Ascending aorta (tissue), 2 donors: ENCODE measurements around the gene CASP9. TPM values are rescaled to one million over a fixed set of nuclear protein-coding genes. Genes with fewer than 3 reads are reported as not detected.

Experiments
- DNase-seq, 2 donors: peaks; one replicate each; pipeline ENCODE4 v3.0.0-alpha.2; 2019; ENCODE audit warnings: low spot score in 2 of 2
- H3K27ac ChIP-seq, 2 donors: fragments of 200-600 bp; sonication (generic); one replicate each; pipeline ENCODE4 v1.5.1; 2016 to 2017; ENCODE audit warnings: mild to moderate bottlenecking in 1 of 2
- H3K27me3 ChIP-seq: fragments of 200-600 bp; sonication (generic); one replicate; pipeline ENCODE4 v1.5.1; 2017
- H3K36me3 ChIP-seq, 2 donors: fragments of 200-600 bp; sonication (generic); one replicate each; pipeline ENCODE4 v1.5.1; 2016
- H3K4me1 ChIP-seq, 2 donors: fragments of 200-600 bp; sonication (generic); one replicate each; pipeline ENCODE4 v1.5.1; 2016 to 2017; ENCODE audit warnings: mild to moderate bottlenecking in 1 of 2
- H3K4me3 ChIP-seq, 2 donors: fragments of 200-600 bp; sonication (generic); one replicate each; pipeline ENCODE4 v1.5.1; 2016 to 2017; ENCODE audit warnings: mild to moderate bottlenecking in 1 of 2
- H3K9me3 ChIP-seq, 2 donors: fragments of 200-600 bp; sonication (generic); one replicate each; pipeline ENCODE4 v1.5.1; 2016
- CTCF ChIP-seq, 3 experiments: fragments of 200-600 bp in 2 of 3; fragments of 450-650 bp in 1 of 3; sonication (generic) in 2 of 3; IDR thresholded peaks; one replicate each; pipeline ENCODE4 v1.5.1; 2016 to 2019; ENCODE audit warnings: antibody characterized with exemption in 3 of 3, mild to moderate bottlenecking in 1 of 3, moderate library complexity in 1 of 3
- intact Hi-C: fragments of 100-400 bp; cut with DNase I; formaldehyde crosslinking; loops from one replicate; pipeline ENCODE4 v1.15.1; 2023
- total RNA-seq: library from RNA; depleted of rRNA; stranded (reverse); fragments of >200 nt; gene quantifications from one replicate; pipeline ENCODE4 v1.1.0, GENCODE V29; 2016

The CASP9 gene
- total RNA-seq, 1 donor from 2014 or later = 15.5 TPM

DNA sequence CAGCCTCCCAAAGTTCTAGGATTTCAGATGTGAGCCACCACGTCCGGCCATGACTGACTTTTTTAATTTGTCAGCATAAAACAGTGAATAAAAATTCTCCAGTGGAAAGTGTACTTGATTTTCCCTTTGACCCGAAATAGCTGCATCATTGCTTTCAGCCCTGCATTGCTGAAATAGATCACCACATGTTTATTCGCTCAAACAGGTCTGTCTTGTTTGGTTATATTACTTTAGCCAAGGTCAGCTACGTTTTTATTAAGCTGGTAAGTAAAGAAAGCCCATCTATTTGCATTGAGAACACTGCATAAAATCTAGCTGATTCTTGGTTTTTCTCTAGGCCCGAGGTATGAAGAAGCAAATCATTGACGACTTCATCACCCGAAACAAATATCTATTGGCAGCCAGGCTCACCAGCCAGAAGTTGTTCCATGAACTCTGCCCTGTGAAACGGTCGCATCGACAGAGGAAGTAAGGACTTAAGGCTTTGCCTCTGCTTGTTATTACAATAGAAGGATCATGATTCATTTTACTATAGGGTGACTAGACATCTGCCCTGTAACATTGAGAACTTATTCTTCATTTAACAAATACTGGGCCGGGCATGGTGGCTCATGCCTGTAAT lies 35.3 kb upstream of the CASP9 start:
- no peak for TF ChIP-seq CTCF (IDR thresholded peaks at IDR 0.05)
- intact Hi-C loops = no loop called here

DNA sequence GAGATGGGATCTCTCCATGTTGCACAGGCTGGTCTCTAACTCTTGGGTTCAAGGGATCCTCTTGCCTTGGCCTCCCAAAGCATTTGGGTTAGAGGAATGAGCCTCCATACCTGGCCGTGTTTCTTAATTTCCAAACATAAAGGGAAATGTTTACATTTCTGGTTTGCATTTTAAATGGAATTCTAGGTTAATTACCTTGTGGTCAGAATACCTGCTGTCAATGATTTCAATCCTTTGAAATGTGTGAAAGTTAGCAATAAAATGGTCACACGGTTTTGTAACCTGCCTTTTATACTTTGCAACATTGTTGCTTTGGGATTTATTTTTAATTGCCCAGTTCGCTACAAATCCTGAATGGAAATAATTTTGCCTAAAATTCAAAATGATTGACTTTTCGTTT lies 34.5 kb upstream of the CASP9 start:
- no peak overlapping the region for H3K4me3 ChIP-seq
- no peak for DNase-seq
- intact Hi-C loops = no loop called here
- H3K36me3 ChIP-seq = peaks cover 32 to 42% of the 10 kb centered on the region in 2 donors
- TF ChIP-seq CTCF (IDR thresholded peaks at IDR 0.05) = no peak
- H3K27ac ChIP-seq = no peak overlapping the region
- H3K4me1 ChIP-seq = no peaks in the 10 kb centered on the region
- H3K27me3 ChIP-seq = no peaks in the 10 kb centered on the region
- H3K9me3 ChIP-seq = no peaks in the 10 kb centered on the region

More for the DNA sequence above, 35.3 kb upstream of the CASP9 start:
- Histone ChIP-seq H3K27me3 (no peaks in the 10 kb centered on the region), H3K36me3 (peaks cover 34 to 50% of the 10 kb centered on the region in 2 donors), H3K4me3 (no peak overlapping the region), H3K9me3 (no peaks in the 10 kb centered on the region), H3K27ac (no peak overlapping the region), H3K4me1 (no peaks in the 10 kb centered on the region)
- DNase-seq = no peak

GRCh38 chr1:15557594-15557993 lies 33.6 kb upstream of the CASP9 start:
- Histone ChIP-seq H3K4me1 (no peaks in the 10 kb centered on the region), H3K4me3 (no peak overlapping the region), H3K27ac (no peak overlapping the region), H3K9me3 (no peaks in the 10 kb centered on the region), H3K27me3 (no peaks in the 10 kb centered on the region), H3K36me3 (peaks cover 23 to 40% of the 10 kb centered on the region in 2 donors)
- DNase-seq = no peak
- intact Hi-C loops = no loop called here
- TF ChIP-seq CTCF (IDR thresholded peaks at IDR 0.05) = no peak

GRCh38 chr1:15557008-15557407 lies 33.0 kb upstream of the CASP9 start:
- Histone ChIP-seq H3K9me3 (no peaks in the 10 kb centered on the region), H3K36me3 (peaks cover 17 to 34% of the 10 kb centered on the region in 2 donors), H3K4me1 (no peaks in the 10 kb centered on the region), H3K27me3 (no peaks in the 10 kb centered on the region), H3K27ac (no peak overlapping the region), H3K4me3 (no peak overlapping the region)
- intact Hi-C loops = no loop called here
- TF ChIP-seq CTCF (IDR thresholded peaks at IDR 0.05) = no peak
- DNase-seq = no peak

- intact Hi-C loops = no loop called here
- TF ChIP-seq CTCF (IDR thresholded peaks at IDR 0.05) = no peak
- peaks cover 28 to 45% of the 10 kb centered on the region in 2 donors for H3K36me3 ChIP-seq
Observed at GRCh38 chr1:15550573-15550972, 26.6 kb upstream of the CASP9 start.

DNA sequence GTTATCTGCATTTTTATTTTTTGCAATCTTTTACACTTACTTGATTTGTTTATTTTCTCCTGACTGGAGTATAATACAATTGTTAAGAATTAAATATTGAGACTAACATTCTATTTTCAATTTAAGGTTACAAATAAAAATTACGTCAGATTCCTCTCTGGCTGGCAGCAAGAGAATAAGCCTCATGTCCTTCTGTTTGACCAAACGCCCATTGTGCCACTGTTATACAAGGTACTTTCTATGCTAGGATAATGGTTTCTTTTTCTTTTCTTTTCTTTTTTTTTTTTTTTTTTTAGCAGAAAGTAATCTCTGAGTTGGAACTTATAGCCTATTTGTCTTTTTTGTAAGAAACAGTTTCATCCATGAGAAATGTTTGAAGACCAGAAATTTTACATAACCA lies 22.6 kb upstream of the CASP9 start:
- no peak for TF ChIP-seq CTCF (IDR thresholded peaks at IDR 0.05)
- DNase-seq = no peak
- Histone ChIP-seq H3K27me3 (no peaks in the 10 kb centered on the region), H3K4me1 (no peaks in the 10 kb centered on the region), H3K9me3 (no peaks in the 10 kb centered on the region), H3K27ac (no peak overlapping the region), H3K4me3 (no peak overlapping the region), H3K36me3 (peaks cover 46 to 68% of the 10 kb centered on the region in 2 donors)
- intact Hi-C loops = no loop called here

More at GRCh38 chr1:15550573-15550972, 26.6 kb upstream of the CASP9 start:
- Histone ChIP-seq H3K9me3 (no peaks in the 10 kb centered on the region), H3K27me3 (no peaks in the 10 kb centered on the region), H3K27ac (no peak overlapping the region), H3K4me1 (no peaks in the 10 kb centered on the region), H3K4me3 (no peak overlapping the region)
- no peak for DNase-seq
